ENCODE results near the gene HDAC9.
A peak's percentile ranks its signal among the peaks of the same experiment; 100 is the strongest.
"Not testable (repeated sequence)": the region's sequence is repeated elsewhere in the genome, so short reads cannot be mapped to it uniquely, and the experiment has no call there.

HDAC9 gene

DNA sequence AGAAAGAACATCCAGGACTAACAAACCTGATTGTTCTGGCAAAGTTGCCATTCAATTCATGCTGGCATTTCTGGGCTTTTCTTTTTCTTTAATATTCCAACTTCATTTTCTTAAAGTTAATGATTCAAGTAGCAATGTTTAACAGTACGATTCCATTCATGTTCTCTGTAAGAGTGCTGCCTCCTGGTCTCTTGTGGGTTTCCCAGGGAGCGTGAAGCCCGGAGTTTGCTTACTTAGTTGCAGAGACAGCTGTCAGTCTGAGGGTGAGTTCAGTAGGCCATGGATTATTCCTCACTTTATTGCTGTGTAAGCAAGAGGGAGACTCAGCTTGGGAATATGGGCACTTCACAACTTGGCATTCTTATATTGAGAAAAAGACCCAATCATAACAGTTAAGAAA is 479.7 kb downstream of the HDAC9 start:
- no peak for DNase-seq (ENCODE audit: low read depth)

GRCh38 chr7:18975689-18976280 is 480.2 kb downstream of the HDAC9 start:
- DNase-seq (ENCODE audit: low read depth), result no peak

DNA sequence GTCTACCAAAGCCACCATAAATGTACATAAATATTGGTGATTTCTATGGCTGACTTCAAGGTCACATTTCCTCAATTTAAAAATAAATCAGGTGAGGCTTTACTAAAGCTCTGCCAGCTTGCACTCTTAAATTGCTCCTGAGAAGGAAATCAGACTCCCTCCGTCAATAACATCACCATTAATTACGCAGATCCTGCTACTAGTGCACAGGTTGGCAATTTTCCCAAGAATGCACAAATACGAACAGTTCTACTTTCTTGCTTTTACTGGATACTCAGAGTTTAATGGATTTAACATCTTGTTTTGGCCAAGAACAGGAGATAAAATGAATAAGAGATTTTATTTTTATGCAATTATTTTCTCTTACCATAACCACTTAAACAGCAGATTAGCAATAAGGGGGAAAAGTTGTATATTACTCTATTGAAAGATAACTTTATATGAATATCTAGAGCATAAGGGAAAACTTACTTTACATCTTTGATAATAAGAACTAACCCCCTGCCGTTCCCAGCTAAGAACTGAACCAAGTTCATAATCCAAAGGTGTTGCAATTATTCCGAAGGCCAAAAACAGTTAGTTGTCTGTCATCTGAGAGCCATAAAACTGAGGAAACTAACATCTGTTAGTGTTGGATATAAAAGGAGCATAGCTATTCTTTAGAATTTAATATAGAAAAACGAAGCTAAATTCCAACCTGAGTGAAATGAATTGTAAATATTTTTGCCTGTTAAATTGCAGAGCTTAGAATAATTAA is 481.3 kb downstream of the HDAC9 start:
- peak; percentile 18 for DNase-seq (ENCODE audit: low read depth)

DNA sequence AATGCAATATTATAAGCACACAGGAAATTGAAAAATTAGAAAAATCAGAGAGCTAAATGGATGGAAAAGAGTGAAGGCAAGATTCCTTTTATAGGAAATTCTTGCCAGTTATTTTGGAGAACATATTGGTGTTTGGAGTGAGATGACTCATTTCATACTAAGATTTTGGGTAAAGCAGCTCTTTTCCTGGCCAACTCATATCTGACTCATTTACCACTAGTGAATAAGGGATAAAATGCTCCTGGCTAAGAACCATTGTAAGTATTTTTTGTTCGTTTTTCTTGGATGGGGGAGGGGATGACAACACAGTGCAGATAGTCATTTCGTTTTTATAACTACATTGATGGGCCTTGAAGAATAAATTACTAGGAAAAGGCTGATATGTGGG is 482.6 kb downstream of the HDAC9 start:
- peak; percentile 92 for DNase-seq (ENCODE audit: low read depth)

DNA sequence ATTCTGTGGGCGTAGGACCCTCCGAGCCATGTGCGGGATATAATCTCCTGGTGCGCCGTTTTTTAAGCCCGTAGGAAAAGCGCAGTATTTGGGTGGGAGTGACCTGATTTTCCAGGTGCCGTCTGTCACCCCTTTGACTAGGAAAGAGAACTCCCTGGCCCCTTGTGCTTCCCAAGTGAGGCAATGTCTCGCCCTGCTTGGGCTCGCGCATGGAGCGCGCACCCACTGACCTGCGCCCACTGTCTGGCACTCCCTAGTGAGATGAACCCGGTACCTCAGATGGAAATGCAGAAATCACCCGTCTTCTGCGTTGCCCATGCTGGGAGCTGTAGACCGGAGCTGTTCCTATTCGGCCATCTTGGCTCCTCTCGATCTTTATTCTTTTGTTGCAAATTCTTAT is 495.2 kb downstream of the HDAC9 start:
- not testable (repeated sequence) for DNase-seq (ENCODE audit: low read depth)

- peak; percentile 30 for DNase-seq (ENCODE audit: low read depth)
These were observed 498.6 kb downstream of the HDAC9 start for GRCh38 chr7:18993933-18994668.

DNA sequence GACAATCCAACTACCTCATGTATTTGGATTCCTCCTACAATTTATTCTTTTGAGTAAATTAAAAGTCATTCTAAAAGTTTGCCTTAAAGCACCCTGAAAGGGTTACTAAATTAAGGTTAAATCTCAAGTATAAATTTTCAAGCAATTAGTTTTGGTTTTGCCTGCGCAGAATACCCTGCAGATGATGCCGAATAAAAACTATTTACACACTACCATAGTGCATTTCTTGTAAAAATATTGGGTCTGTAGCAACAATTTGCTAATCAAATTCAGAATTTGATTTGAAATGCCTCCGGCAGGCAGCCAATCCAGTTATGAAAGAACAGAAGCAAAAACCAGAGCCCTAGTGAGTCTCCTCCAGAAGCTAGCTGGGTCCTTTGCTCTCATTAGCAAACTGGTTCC is 499.7 kb downstream of the HDAC9 start:
- DNase-seq (ENCODE audit: low read depth), result peak; percentile 37

- DNase-seq (ENCODE audit: low read depth), result peak; percentile 34
These were observed 500.4 kb downstream of the HDAC9 start for GRCh38 chr7:18995811-18996426.

DNA sequence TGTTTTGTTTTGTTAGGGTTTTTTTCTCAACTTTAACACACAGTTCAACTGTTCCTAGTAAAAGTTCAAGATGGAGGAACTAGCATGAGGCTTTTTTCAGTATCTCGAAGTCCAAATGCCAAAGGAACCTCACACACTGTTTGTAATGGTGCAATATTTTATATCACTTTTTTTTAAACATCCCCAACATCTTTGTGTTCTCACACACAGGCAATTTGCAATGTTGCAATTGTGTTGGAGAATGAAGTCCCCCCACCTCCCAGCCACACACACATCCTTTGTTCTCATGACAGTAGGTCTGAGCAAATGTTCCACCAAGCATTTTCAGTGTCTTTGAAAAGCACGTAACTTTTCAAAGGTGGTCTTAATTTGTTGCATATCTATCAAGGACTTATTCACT is 501.0 kb downstream of the HDAC9 start:
- DNase-seq (ENCODE audit: low read depth), result no peak

DNA sequence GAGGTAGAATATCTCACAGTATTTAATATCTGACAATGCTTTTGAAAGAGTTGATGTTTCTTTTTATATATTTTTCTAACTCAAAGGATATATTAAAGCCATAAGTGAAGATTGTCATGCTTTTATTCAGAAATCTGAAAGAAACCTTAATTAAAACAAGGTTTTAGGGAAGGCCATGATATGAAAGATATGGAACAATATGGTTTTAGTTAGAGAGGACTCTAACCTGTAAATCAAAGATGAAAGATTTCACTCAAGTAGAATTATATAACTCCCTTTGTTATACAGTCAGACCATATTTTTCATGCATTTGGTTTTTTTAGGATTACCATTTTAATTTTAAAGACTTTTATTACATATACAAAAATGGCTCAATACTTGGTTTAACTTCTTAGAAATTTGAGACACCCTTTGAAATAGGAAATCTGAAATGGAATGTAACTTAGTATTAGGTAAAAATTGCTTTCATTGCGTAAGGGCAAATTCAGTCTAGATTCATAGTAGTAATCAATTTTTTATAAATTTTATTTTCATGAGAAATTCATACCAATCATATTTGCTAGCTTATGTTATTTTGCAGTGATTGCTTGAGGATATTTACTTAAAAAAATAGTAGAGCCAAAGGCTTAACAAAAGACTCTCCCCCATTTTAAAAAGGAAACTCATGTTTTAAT is 502.1 kb downstream of the HDAC9 start:
- DNase-seq (ENCODE audit: low read depth), result peak; percentile 26

DNA sequence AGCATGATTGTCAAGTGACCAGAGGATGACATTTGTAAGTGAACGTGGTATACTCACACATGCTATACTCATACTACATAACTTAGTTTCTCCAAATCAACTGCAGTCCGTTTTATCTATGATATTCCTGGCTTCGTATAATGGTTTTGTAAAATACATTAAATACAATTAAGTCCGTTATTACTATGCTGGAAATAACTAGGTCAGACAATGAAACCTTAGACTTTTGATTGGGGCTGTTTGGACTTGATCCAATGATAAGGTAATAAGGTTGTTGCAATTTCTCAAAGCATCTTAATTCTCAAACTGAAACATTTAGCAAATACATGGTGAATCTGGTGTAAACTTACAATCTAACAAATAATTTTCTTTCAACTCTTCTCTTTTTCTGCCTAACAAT is 504.9 kb downstream of the HDAC9 start:
- DNase-seq (ENCODE audit: low read depth), result no peak

DNA sequence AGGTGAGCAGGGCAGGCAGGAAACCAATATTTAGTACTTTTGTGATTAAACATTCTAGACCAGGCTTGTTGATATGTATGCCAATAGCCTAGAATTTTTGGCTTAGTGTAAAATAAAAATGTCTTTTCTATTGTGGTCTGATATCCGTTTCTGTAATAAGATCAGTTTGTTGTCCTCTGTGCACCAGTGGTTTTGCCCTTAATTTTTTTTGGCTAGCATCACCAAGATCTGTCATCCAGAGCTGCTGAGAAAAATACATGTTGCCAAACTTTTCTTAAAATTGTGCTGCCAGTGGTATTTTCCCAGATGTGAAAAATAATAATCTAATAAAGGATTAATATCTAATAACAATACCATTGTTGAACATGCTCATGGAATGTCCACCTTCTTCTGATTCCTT is 506.3 kb downstream of the HDAC9 start:
- no peak for DNase-seq (ENCODE audit: low read depth)

DNA sequence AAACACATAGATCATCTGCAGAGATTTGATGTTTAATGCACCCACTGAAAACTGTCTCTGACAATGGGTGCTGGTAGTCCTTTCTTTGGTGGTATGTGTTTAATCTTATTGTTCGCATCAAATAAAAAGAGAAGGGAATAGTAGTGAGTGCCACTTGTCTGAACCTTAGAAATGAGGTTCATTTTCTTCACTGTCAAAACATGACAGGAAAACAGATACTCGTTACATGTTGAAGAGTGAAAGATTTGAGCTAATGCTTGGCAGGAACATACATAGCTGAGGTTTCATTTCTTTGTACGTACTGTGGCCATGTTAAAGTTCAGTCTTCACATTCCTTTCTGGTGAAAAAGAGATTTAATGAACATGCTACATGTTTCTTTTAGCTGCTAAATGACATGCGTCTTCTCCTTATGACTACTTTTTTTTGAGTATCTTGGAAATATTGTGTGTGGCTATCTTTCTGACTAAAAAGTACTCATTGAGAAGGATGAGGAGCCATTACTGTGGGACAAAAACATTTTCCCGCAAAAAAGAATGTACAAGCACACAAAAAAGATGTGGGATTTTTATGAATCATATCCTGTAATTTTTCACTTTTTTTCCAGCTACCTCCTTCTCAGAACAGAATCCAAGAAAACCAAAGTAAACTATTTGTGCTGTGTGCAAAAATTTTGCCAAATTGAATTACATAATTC is 513.8 kb downstream of the HDAC9 start:
- peak; percentile 60 for DNase-seq (ENCODE audit: low read depth)

DNA sequence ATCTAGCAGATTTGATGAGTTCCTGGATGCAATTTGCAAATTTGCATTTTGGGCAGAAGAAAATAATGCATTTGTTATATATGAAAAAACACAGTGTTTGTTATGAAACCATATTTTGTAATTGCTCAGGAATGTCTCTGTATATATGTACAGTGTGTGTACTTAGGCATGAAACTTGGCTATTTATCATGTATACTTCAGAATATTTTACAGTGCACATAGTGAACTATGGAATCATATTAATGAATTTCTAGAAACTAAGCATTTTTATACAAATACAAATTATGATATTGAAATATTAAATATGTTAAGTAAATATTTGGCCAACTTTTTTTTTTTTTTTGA is 514.4 kb downstream of the HDAC9 start:
- DNase-seq (ENCODE audit: low read depth), result peak; percentile 31

GRCh38 chr7:19011212-19011611 is 515.7 kb downstream of the HDAC9 start:
- peak; percentile 57 for DNase-seq (ENCODE audit: low read depth)

DNA sequence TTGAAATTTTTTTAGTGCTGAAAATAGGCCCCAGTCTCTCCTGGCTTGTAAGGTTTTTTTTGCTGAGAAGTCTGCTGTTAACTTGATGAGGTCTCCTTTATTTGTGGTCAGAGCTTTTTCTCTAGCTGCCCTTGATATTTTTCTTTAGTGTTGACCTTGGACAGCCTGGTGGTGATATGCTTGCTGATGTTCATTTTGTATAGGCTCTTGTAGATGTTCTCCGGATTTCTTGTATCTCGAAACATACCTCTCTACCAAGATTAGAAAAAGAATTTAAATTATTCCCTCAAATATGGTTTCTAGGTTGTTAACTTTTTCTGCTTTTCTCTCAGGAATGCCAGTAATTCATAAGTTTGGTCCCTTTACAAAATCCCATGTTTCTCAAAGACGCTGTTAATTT is 519.5 kb downstream of the HDAC9 start:
- DNase-seq (ENCODE audit: low read depth), result no peak

GRCh38 chr7:19016140-19016539 is 520.6 kb downstream of the HDAC9 start:
- peak; percentile 80 for DNase-seq (ENCODE audit: low read depth)

DNA sequence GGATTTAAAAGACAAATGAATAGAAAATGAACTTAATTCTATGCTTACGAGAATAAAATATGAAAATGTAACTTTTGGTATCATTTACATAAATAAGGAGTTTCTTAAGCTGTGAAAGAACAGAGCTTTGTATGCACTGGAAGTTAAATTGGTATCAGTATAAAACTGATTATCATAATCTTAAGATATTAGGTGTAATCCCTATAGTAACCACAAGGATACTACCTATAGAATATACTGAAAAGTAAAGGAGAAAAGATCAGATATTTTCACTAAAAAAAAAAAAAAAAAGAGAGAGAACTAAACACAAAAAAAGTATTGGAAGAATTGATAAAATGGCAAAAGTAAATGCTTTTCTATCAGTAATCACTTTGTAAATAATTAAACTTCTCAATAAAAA is 521.8 kb downstream of the HDAC9 start:
- DNase-seq (ENCODE audit: low read depth), result no peak

GRCh38 chr7:19020062-19020461 is 524.5 kb downstream of the HDAC9 start:
- DNase-seq (ENCODE audit: low read depth), result no peak

- no peak for DNase-seq (ENCODE audit: low read depth)
These were observed 525.2 kb downstream of the HDAC9 start for GRCh38 chr7:19020711-19021110.

DNA sequence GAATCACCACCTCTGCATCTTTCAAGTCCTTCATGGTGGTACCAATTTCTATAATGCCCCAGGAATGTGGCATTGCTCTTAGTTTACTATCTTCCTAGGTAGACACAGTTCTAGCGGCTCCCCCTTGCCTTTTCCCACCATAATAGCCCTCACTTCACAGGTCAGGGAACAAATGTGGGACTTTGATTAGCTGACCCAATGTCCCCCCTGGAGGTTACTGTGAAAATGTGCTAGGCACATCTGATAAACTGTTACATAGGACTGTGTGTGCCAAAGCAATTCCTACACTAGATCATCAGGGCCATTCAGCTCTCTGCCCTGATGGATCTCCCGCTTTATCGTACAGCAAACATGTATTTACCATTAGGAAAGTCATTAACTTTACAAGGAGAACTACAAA is 527.9 kb downstream of the HDAC9 start:
- no peak for DNase-seq (ENCODE audit: low read depth)

DNA sequence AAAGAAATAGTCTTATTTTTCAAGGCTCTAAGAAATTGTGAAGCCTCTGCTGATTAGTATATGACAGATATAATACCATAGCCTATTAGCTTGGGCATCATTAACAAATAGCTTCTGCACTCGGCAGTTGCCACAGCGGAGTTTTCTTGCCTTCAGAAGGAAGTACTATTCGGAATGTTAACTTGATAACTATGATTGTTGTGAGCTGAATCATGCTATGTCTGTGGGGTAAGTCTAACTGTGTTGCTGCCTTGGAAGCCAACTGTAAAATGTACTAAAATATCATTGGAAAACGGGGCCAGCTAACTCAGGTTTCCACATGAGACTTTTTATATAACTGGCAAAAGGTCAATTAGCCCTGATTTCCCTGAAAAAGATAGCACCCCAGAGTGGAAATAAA is 528.7 kb downstream of the HDAC9 start:
- peak; percentile 95 for DNase-seq (ENCODE audit: low read depth)

Data from iris pigment epithelial cell (primary cell).